Measurements from ENCODE around the gene RMND5A. TPM values are rescaled to one million over a fixed set of nuclear protein-coding genes. Genes with fewer than 3 reads are reported as not detected.

RMND5A gene
- total RNA-seq, 1 experiment from 2014 or later = 59.9 TPM

DNA sequence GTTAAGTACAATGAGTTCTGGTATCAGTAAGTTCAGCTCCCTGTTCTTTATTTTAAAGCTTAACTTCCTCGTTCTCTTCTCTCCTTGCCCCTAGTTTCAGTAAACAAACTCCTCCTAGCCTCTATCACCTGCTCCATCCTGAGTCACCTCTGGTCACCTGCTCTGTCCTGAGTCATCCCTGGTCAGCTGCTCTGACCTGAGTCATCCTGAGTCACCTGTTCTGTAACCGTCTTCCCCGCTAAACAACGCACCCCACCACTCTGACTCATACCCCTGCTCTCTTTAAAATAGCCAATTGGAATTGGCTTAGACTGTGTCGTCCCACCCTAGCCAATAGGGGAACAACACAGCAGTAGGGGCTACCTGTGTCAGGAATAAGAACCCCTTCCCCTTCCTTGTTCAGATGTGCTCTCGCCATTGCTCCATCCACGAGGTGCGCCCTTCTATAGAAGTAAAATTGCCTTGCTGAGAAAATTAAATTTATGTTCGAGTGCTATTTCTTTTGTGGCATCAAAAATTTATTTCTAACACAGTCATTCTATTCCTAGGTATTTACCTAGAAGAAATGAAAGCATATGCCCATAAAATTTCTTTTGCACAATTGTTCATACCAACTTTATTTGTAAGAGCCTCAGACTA, 24.9 kb upstream of the RMND5A start:
- BruUV-seq (replicated peaks) = TSS peak; percentile 27
- DNase-seq = peak; percentile 44 to 57
- H3K27me3 Mint-ChIP-seq (ENCODE audit: insufficient read depth, unreplicated experiment) = no peaks in the 10 kb centered on the region

DNA sequence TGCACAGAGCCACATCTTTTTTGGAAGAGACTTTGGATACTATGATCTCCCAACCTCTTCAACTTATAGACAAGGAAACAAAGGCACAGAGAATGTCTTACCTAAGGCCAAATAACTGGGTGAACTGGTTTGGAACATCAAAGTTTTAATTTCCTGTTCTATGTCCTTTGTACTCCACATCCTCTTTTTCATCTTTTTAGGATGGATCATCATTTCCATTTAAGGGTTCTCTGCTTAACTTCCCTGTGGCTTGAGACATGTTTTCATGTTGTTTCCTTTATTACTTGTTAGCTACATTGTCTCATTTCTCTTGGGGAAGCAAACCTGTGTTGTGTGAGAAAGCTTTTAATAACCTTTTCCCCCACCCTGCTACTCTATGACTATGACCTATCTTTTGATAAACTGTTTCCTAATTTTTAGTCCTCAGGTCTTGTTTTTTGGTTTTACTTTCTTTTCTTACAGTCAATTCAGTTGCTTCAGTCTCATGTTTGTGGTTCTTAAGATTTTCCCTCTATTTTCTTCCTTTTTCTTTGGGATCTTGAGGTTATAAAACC, 22.5 kb upstream of the RMND5A start:
- peaks cover 33% of the 10 kb centered on the region for H3K9me3 ChIP-seq
- H3K36me3 Mint-ChIP-seq (ENCODE audit: insufficient read depth, unreplicated experiment) = no peaks in the 10 kb centered on the region
- H3K36me3 ChIP-seq (ENCODE audit: control insufficient read depth, insufficient read depth, low read length) = no peaks in the 10 kb centered on the region
- no peak overlapping the region for H3K4me3 ChIP-seq (ENCODE audit: low read depth, low read length)
- H3K4me3 Mint-ChIP-seq (ENCODE audit: unreplicated experiment) = no peak overlapping the region
- TF ChIP-seq, protein P1, sequence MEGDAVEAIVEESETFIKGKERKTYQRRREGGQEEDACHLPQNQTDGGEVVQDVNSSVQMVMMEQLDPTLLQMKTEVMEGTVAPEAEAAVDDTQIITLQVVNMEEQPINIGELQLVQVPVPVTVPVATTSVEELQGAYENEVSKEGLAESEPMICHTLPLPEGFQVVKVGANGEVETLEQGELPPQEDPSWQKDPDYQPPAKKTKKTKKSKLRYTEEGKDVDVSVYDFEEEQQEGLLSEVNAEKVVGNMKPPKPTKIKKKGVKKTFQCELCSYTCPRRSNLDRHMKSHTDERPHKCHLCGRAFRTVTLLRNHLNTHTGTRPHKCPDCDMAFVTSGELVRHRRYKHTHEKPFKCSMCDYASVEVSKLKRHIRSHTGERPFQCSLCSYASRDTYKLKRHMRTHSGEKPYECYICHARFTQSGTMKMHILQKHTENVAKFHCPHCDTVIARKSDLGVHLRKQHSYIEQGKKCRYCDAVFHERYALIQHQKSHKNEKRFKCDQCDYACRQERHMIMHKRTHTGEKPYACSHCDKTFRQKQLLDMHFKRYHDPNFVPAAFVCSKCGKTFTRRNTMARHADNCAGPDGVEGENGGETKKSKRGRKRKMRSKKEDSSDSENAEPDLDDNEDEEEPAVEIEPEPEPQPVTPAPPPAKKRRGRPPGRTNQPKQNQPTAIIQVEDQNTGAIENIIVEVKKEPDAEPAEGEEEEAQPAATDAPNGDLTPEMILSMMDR (IDR thresholded peaks at IDR 0.05; ENCODE audit: insufficient read depth in 1 of 2, low read depth in 1 of 2, low read length in 1 of 2, severe bottlenecking in 1 of 2, unreplicated experiment in 1 of 2) = no peak
- H3K4me1 ChIP-seq = no peaks in the 10 kb centered on the region
- no peaks in the 10 kb centered on the region for H3K27me3 ChIP-seq (replicated peaks; ENCODE audit: control insufficient read depth, insufficient read depth, low read length)
- H3K27me3 Mint-ChIP-seq (ENCODE audit: insufficient read depth, unreplicated experiment) = no peaks in the 10 kb centered on the region
- CTCF ChIA-PET = no interaction called here
- intact Hi-C loops (cut with micrococcal nuclease; ENCODE audit: unreplicated experiment) = no loop called here
- POLR2A ChIA-PET = no interaction called here
- no TSS peak for BruUV-seq (replicated peaks)
- no peak for DNase-seq
- H3K4me1 Mint-ChIP-seq (ENCODE audit: low read depth, unreplicated experiment) = no peaks in the 10 kb centered on the region
- H3K27ac Mint-ChIP-seq (ENCODE audit: unreplicated experiment) = no peak overlapping the region
- H3K9me3 Mint-ChIP-seq (ENCODE audit: unreplicated experiment) = peaks cover 16% of the 10 kb centered on the region

More for the DNA sequence above, 24.9 kb upstream of the RMND5A start:
- H3K9me3 ChIP-seq = peaks cover 39% of the 10 kb centered on the region
- Mint-ChIP-seq H3K4me1 (ENCODE audit: low read depth, unreplicated experiment) (no peaks in the 10 kb centered on the region), H3K27ac (ENCODE audit: unreplicated experiment) (no peak overlapping the region), H3K4me3 (ENCODE audit: unreplicated experiment) (no peak overlapping the region), H3K36me3 (ENCODE audit: insufficient read depth, unreplicated experiment) (no peaks in the 10 kb centered on the region), H3K9me3 (ENCODE audit: unreplicated experiment) (peaks cover 16% of the 10 kb centered on the region)
- TF ChIP-seq, protein P1 (IDR thresholded peaks at IDR 0.05; ENCODE audit: insufficient read depth in 1 of 2, low read depth in 1 of 2, low read length in 1 of 2, severe bottlenecking in 1 of 2, unreplicated experiment in 1 of 2) = no peak
- POLR2A ChIA-PET = no interaction called here
- H3K4me3 ChIP-seq (ENCODE audit: low read depth, low read length) = no peak overlapping the region
- CTCF ChIA-PET = no interaction called here
- intact Hi-C loops (cut with micrococcal nuclease; ENCODE audit: unreplicated experiment) = no loop called here
- H3K36me3 ChIP-seq (ENCODE audit: control insufficient read depth, insufficient read depth, low read length) = no peaks in the 10 kb centered on the region
- no peaks in the 10 kb centered on the region for H3K4me1 ChIP-seq
- no peaks in the 10 kb centered on the region for H3K27me3 ChIP-seq (replicated peaks; ENCODE audit: control insufficient read depth, insufficient read depth, low read length)

DNA sequence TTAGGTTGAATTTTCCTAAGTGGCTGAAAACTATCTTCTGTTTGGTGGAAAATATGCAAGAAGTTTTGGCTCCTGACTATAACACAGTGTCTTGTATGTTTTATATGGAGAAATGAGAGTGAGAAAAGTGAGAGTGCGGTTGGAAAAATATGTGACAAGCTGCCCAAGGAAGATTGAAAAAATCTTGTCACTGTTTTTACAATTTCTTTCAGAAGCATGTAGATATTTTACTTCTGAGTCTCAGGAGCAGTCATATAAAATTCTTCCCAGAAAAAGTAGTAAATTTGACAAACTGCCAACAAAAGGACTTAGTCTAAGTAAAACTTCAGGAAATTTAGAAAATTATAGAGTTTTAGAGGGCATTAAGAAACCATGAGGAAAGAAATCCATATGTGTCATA, 19.4 kb upstream of the RMND5A start:
- no peaks in the 10 kb centered on the region for H3K36me3 Mint-ChIP-seq (ENCODE audit: insufficient read depth, unreplicated experiment)
- Histone ChIP-seq H3K36me3 (ENCODE audit: control insufficient read depth, insufficient read depth, low read length) (no peaks in the 10 kb centered on the region), H3K4me1 (peaks cover 13% of the 10 kb centered on the region), H3K9me3 (peaks cover 6% of the 10 kb centered on the region), H3K27me3 (replicated peaks; ENCODE audit: control insufficient read depth, insufficient read depth, low read length) (no peaks in the 10 kb centered on the region), H3K4me3 (ENCODE audit: low read depth, low read length) (no peak overlapping the region)
- BruUV-seq (replicated peaks) = no TSS peak
- H3K27me3 Mint-ChIP-seq (ENCODE audit: insufficient read depth, unreplicated experiment) = no peaks in the 10 kb centered on the region
- peaks cover 21% of the 10 kb centered on the region for H3K4me1 Mint-ChIP-seq (ENCODE audit: low read depth, unreplicated experiment)
- peaks cover 4% of the 10 kb centered on the region for H3K9me3 Mint-ChIP-seq (ENCODE audit: unreplicated experiment)
- no peak overlapping the region for H3K4me3 Mint-ChIP-seq (ENCODE audit: unreplicated experiment)
- no peak overlapping the region for H3K27ac Mint-ChIP-seq (ENCODE audit: unreplicated experiment)
- DNase-seq = no peak
- ChIA-PET CTCF (no interaction called here), POLR2A (no interaction called here)
- intact Hi-C loops (cut with micrococcal nuclease; ENCODE audit: unreplicated experiment) = no loop called here
- TF ChIP-seq, protein P1 (IDR thresholded peaks at IDR 0.05; ENCODE audit: insufficient read depth in 1 of 2, low read depth in 1 of 2, low read length in 1 of 2, severe bottlenecking in 1 of 2, unreplicated experiment in 1 of 2) = no peak

All from Caco-2 (cell line).